ENCODE data around the gene SUFU.
"Not testable (repeated sequence)": the region's sequence is repeated elsewhere in the genome, so short reads cannot be mapped to it uniquely, and the experiment has no call there.

Gene SUFU

DNA sequence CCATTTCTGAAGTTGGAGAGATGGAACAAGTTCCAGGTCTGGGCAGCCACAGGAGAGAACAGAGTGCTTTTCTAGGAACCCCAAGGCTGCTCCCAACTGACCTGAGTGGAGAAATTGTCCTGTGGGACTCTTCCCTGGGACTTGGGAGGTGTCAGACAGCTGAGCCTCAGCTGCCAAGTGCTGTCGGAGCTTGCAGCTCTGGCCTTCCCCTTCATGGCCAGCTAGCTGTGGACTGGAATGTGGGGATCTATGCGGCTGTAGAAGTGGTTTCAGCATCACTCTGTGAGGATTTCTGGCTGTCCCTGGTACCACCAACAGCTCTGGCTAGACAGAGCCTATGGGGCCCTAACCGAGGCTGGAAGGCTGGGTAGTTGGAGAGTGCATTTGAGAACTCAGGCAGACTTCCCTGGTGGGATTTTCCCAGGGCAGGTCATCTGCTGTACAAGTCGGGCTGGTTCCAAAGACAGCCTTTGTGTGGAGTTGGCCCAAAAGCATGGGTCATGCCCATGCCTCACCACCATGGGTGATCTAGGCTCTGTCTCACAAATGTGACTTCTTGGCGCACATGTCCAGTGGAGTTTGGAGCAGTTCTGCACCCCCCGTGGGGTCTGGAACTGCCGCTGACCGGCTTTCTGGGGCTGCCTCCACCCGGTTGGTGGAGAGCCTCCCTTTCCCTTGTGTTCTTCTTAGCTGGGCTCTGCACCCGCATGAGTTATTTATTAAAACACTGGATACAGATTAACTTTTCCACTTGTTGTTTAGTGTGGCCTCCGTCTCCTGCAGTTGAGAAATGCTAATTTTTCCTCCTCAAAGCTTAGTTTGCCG, 10.9 kb downstream of the SUFU start:
- no peak for DNase-seq

DNA sequence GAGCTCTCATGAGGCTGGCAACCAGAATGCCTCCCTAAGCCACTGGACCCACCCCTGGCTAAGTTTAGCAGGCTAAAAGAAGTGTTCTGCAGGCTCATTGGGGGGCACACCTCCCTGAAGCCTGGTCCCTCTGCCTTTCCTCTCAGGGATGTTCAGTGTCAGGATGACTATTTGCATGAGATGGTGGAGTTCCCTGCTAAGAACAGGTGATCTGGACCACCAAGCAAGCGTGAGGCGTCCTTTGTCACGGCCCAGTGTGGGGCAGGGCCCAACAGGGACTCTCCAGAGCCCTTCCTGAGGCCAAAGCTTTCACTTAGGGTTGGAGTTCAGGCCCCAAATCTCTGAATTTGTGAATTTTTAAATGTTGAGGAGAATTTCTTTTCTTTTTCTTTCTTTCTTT, 12.0 kb downstream of the SUFU start:
- no peak for DNase-seq

DNA sequence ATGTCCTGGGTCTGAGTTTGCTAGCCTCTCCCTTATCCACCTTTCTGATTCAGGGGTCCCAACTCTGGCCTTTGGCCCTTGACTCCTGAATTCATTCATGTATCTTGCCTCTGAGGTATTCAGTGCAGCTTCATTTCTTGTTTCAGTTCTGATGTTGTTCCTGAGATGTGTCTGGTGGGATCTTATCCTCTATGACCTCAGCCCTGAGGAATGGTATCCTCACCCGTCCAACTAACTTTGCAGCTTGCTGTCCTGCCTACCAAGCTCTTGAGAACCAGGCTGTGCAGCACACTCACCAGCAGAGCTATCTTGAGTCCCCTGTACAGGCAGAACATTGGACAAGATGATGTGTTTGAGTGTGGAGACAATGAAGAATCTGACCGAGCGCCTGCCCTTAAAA, 13.8 kb downstream of the SUFU start:
- no peak for DNase-seq

DNA sequence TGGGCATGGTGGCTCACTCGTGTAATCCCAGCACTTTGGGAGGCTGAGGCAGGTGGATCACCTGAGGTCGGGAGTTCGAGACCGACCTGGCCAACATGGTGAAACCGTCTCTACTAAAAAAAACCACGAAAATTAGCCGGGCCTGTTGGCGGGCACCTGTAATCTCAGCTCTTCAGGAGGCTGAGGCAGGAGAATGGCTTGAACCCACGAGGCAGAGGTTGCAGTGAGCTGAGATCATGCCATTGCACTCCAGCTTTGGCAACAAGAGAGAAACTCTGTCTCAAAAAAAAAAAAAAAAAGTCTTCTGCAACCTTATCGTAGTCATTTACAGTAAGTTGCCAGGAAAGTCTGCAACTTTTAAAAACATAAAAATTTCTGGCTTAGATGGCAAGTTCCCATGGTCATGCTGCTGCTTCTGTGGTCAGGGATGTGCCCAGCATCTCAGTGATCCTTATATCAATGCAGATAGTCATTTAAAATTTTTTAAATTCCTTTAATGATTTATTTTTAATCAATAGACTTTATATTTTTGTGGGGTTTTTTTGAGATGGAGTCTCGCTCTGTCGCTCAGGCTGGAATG, 15.6 kb downstream of the SUFU start:
- DNase-seq: no peak

DNA sequence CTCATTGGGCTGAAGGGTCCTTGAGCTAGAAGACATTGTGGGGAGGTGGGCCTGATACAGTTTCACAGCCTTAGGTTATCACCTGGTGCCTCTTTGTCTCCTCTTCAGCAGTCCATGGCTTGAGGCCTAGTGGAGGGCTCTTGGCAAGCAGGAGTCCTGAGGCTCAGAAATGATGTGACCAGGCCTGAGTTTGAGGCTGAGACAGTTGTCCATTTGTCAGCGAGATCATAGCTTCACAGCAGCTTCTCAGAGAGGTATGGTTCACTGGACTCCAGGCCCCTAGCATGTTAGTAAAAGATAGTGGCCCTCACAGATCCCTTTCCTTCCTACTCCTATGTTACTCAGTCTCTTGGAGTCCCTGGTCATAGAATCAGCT, 19.1 kb downstream of the SUFU start:
- no peak for DNase-seq

DNA sequence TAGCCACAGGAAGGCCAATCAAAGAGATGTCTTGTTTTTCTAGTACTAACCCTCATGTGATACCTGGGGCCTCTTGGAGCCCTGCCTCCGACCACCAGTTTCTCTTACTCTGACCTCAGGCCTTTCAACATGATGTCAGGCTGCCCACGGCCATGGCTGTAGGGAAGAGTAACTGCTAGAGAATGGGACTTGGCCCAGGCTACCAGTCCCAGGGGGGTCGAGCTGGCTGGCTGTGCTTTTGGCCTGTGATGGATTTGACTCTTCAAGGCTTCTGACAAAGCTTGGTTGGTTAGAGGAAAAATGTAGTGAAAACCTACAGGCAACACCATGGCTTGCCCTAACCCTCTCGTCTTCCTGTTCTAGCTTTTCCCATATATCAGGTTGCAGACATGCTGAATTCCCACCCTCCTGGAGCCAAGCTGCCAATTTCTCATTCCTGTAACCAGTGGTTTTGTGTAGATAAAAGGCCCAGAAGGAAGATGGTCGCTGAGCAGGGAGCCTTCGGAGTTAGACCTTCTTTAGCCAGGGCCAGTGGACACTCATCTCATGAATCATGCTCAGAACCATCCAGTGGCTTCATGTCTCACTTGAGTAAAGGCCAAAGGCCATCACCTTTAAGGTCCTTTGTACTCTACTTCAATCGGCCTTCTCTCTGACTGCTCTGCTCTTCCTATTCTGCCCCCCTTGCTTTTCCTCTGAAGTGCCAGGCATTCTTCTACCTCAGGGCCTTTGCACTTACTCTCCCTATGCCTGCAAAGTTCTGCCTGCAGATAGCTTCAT, 19.7 kb downstream of the SUFU start:
- no peak for DNase-seq

DNA sequence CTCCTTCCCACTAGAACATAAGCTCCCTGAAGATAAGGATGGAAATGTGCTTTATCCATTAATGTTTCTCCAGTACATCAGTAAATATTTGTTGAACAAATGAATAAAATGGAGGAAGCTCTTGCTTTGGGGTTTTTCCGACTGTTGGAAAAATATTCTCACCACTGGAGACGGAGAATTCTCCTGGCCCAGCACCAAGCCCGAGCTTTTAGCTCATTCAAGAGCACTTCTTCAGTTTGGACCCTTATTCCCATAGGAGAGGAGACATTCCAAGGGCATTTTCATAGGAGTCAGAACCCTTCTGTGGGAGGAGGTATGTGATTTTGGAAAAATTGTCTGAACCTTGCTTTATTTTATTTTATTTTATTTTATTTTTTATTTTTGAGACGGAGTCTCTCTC, 21.0 kb downstream of the SUFU start:
- DNase-seq: no peak

DNA sequence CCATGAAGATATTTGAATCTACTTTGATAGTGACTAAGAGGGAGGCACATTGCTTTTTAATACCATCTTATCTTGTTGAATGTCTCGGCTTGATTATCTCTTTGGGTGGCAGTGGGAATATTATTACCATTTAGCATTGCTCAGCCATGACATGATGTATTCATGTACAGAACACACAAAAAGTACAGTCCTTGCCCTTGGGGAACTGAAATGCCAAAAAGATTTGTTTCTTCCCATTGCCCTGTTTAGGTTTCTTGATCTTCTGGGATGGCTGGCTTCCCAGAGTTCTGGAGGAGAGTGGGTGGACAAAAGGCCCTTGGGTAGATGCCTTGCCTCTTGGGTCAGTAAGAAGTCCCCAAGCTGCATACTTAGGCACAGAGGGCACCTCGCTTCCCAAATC, 23.8 kb downstream of the SUFU start:
- no peak for DNase-seq

DNA sequence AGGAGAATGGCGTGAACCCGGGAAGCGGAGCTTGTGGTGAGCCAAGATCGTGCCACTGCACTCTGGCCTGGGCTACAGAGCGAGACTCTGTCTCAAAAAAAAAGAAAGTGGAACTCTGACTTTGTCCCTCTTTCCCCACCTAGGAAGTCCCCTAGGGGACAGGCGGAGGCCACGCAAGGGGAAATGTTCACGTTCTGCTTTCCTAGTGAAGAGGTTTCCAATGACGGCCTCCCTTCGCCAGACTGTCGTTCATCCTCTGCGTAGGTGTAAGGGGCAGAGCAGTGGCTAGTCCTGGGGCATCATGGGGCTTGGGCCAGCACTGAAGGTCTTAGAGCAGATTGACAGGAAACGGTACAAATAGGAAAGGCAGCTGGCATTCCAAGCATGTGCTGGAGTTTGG, 30.6 kb downstream of the SUFU start:
- no peak for DNase-seq

DNA sequence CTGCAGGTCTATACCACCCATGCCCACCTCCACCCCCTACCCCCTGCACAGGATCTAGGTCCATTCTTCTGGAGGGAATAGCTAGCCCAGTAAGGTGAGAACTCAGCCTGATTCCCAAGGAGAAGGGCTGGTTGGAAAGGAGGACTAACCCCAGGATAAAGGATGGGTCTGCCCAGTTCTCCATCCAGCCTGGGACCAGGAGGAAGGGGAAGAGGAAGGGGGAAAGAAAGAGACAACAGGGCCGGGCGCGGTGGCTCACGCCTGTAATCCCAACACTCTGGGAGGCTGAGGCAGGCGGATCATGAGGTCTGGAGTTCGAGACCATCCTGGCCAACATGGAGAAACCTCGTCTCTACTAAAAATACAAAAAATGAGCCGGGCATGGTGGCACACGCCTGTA, 31.2 kb downstream of the SUFU start:
- not testable (repeated sequence) for DNase-seq

DNA sequence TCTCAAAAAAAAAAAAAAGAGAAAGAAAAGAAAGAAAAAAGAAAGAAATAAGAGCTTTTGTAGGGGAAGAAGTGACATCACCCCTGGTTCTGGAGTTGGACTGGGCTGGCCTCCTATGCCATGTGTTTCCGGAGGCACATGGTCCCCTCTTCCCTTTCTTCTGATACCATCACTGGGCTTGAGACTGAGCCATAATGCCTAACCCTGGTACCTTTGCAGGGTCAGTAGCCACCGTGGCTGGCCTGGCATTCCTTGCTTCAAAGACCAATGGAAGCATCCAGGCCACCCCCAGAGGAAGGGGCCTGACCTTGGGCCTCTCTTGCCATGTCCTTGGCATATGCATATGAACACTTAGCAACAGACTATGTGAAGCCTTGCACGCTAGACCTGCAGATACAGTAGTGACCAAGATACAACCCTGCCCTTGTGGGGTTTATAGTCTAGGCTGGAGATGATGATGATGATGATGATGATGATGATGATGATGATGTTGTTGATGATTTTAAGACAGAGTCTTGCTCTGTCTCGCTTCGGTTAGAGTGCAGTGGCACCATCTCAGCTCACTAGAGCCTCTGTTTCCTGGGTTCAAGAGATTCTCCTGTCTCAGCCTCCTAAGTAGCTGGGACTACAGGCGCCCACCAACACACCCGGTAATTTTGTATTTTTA, 31.8 kb downstream of the SUFU start:
- no peak for DNase-seq

DNA sequence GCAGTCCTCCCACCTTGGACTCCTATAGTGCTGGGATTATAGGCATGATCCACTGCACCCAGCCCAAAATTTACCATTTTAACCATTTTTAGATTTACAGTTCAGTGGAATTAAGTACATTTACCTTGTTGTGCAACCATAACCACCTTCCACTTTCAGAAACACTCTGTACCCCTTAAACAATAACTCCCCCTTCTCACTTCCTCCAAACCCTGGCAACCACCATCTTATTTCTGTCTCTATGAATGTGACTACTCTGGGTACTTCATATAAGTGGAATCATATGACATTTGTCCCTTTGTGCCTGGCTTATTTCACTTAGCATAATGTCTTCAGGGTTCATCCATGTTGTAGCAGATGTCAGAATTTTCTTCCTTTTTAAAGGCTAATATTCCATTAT, 33.6 kb downstream of the SUFU start:
- DNase-seq: no peak

DNA sequence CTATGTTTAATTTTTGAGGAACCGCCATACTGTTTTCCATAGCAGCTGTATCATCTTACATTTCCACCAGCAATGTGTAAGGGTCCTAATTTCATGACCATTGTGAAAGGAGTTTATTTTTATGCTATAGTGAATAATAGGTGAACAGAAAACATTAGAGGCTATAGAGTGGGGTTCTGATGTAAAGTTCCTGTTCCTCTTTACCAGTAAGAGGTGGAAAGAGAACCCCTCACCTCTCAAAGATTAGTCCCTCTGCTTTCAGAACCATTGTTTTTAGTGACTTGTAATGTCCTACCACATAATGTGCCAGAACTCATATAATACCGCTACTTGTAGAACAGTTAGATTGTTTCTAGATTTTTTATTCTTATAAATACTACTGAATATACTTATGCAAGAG, 34.2 kb downstream of the SUFU start:
- DNase-seq: no peak

DNA sequence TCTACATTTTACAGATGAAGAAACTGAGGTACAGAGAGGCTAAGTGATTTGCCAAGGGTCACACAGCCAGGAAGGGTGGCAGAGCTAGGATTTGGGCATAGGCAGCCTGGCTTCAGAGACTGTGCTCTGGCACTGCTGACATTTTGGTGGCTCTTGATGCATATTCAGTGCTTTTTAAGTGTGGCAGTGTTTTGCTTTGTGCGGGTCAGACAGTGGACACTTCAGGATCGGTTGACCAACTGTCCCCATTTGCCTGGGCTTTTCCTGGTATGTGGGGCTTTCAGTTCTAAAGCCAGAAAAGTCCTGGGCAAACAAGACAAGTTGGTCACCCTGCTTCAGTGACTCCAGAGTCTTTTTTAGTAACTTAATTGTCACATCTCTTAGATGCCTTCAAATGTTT, 35.0 kb downstream of the SUFU start:
- no peak for DNase-seq

DNA sequence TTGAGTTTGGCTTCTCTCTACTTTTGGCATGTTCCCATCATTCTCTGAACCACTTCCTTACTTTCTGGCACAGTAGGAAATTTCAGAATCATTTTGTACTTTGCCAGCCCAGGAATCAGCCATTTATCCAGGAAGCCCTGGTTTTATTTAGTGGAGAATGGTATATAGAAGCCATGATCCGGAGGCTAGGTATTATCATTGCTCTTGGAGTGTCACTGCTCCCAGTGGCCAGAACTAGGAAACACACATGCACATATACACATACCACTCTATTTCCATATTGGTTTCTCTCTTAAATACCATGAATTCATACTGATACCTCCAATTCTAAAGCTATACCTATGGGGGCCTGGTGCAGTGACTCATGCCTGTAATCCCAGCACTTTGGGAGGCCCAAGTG, 36.3 kb downstream of the SUFU start:
- DNase-seq: no peak

DNA sequence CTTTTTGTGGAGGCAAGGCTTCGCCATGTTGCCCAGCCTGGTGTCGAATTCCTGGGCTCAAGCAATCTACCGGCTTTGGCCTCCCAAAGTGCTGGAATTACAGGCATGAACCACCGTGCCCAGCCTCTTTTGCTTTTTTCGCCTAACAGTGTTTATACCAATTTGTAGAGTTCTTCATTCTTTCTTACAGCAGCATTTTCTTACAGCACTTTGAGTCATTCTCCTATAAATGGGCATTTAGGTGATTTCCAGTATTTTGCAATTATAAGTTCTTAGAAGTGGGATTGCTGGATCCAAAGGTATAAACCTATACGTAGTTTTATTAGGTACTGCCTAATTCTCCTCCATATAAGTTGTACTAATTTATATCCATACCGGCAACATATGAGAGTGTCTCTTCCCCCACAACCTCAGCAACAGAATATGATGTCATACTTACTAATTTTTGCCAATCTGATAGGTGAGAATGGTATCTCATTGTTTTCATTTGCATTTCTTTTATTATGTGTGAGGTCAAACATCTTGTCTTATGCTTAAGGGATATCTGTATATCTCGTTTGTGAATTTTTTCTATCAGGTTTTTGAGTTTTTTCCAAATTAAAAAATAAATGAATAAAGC, 39.1 kb downstream of the SUFU start:
- DNase-seq: no peak

DNA sequence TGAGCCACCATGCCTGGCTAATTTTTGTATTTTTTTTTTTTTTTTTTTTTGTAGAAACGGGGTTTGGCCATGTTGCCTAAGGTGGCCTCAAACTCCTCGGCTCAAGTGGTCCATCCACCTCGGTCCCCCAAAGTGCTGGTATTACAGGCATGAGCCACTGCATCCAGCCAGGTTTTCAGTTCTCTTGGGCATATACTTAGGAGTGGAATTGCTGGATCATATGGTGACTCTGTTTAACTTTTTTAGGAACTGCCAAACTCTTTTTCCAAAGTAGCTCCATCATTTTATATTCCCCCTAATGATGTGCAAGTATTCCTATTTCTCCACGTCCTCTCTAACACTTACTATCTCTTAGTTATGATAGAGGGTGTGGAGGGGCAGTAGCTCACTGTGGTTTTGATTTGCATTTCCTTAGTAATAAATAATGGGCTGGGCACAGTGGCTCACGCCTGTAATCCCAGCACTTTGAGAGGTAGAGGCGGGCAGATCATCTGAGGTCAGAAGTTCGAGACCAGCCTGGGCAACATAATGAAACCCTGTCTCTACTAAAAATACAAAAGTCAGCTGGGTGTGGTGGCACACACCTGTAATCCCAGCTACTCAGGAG, 41.6 kb downstream of the SUFU start:
- DNase-seq: no peak

DNA sequence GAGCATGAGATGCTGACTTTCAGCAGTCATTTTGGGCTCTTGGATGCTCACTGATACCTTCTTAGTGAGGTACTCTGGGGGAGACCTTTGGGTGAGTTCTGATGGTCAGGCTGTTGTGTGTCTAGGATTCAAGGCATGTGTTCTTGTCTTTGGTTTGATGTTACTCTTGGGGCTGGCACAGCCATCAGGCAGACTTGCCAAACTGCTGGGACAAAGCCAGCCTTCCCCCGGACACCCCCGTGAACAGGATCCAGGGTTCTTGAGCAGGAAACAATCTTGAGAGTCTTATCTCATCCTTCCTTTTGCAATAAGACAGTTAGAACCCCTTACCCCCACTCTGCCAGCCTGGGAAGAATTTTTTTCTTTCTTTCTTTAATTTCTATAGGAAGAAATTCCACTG, 42.2 kb downstream of the SUFU start:
- DNase-seq: no peak

DNA sequence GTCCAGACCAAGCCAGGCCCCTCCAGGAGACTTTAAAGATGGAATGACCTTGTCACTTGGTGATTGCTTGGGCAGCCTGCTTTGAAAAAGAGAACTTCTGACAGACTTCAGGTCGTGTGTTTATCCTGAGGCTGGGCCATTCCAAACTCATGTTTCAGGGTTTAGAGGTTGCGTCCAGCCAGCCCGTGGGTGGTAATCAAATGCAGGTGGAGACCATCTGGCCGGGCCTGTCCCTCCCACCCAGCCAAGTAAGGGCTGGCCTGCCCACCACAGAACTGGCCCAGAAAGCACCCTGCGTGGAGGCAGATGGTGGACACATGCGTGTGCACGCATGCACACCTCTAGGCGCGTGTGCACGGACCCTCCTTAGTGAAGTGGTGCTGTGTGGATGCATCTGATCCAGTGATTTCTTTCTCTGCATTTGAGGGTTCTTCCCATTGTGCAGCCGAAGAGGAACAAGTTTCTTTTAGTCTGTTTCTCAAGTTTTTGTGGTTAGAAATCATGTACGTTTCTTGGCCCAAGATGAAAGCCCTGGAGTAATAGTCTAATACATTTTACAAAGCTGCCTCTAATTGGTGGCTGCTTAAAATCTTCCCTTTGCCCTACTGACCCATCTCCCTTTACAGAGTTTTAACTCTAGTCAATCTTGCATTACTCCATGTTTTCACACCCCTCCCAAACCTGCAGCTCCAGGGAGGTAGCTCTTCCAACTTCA, 43.0 kb downstream of the SUFU start:
- no peak for DNase-seq

DNA sequence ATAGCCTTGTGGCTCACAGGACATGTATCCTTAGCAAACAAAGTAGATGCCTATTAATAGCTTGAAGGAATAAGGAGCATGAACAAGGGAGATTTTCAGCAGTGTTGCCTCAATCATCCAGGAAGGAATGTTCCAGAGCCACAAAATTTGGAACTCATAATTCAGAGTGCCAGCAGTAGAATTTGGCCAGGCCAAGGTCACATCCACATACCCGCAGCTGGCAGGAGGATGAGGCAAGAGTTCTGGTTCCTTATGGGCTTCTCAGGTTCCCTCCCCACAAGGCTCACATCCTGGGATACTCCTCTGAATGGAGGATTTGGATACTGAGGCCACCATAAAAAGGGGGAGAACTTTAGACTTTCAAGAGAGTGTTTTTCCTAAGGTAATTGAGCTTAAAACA, 45.8 kb downstream of the SUFU start:
- DNase-seq: no peak

DNA sequence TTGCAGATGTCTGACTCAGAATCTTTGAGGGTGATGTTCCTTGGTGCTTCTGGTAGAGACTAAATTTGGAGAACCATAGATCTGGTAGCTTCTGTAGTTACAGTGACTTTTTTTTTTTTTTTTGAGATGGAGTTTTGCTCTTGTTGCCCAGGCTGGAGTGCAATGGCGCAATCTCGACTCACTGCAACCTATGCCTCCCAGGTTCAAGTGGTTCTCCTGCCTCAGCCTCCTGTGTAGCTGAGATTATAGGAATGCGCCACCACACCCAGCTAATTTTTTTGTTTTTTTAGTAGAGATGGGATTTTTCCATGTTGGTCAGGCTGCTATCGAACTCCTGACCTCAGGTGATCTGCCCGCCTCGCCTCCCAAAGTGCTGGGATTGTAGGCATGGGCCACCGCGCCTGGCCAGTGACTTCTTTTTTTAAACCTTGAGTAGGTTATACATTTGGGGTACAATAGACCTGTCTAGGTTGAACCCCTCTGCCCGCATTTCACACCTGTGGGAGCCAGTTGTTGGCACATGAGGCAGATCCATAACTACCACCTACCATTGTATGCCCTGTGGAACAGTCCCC, 47.0 kb downstream of the SUFU start:
- DNase-seq: no peak

DNA sequence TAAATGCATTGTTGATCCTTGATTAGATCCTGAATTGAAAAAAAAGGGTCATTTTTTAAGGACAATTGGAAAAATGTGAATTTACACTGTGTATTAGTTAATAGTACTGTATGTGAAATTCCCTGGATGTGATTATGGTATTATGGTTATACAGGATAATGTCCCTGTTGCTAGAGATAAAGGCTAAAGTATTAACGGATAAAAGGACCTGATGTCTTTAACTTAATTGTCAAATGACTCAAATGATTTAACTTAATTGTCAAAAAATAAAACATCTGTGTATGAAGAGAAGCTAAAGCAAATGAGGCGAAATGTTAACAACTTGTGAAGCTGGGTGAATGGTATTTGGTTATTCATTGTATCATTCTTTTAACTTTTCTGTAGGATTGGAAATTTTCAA, 48.8 kb downstream of the SUFU start:
- DNase-seq: no peak

Measured in NCI-H2029 treated with DMSO at 0.1 percent for 48 hours (cell line).